Fibroblast of the conjunctiva (primary cell): ENCODE results near the gene NXN.
A peak's percentile ranks its signal among the peaks of the same experiment; 100 is the strongest.
"Not testable (repeated sequence)": the region's sequence is repeated elsewhere in the genome, so short reads cannot be mapped to it uniquely, and the experiment has no call there.

Experiments
- DNase-seq: peaks from one replicate; pipeline ENCODE4 v3.0.0-alpha.2; 2010; ENCODE audit warnings: low read depth

Gene NXN

DNA sequence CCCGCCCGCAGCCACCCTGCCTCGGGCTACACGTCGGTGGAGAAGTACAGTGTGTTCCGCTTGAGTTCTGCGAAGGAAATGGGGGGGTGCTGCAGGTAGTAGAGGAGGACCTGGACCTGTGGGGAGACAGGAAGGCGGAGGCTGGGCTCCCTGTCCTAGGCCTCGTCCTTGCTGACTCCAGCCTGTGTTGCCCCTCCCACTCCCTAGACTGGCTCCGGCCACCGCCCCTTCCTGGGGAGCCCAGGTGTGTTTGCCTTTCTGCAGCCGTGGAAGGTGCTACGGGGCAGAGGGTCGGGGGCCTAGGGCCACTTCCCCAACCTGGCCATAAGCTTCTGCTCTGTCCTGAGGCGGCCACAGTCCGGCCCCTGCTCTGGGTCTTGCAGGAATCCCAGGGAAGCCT lies 26.5 kb upstream of the NXN start:
- no peak for DNase-seq

DNA sequence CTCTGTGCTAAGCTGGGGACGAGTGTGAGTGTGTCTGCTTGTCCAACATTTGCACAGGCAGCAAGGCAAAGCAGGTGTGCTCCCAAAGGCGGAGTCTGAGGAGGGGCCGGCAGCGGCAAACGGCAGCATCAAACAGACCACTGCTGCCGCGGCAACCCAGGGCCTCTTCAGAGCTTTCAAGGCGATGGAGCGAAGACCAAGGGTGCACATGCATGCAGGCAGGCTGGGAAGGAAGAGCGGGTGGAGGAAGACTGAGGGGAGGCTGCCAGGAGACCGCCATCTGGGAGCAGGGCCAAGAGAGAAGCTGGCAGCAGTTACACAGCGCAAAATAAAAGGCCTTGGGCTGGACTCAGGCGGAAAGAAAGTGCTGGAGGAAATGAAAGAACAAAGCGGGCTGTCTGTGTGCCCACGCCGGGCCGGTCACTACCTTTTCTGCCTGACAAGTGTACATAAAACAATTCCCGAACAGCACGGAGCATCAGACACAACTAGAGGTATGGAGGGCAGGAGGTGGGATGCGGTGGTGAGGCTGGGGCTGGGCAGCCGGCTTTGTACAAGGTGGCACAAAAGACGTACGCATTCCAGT lies 25.9 kb upstream of the NXN start:
- peak; percentile 78 for DNase-seq

DNA sequence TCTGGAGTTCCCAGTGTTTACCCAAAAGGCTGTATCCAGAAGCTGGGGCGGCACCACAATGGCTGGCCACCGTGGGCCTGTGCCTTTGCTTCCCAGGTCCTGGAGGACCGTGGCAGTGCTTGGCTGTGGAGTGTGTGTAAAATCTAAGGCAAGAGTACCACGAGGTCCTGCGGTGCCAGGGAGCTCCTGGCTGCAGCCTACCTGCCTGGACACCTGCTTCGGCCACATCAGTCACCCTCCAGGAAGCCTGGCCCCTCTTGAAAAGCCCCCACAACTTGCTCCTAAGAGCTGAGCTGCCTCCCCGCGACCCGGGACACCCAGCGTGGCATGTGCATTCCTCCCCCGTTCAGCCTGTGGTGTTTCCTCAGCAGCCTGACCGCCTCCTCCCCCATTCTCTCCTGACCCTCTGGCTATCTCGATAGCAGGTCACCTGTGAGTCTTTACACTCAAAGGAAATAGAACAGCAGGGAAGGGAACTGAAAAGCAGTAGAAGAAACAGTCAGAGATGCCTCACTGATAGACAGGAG lies 25.3 kb upstream of the NXN start:
- no peak for DNase-seq

- no peak for DNase-seq
Measured at GRCh38 chr17:1003972-1004768, 24.6 kb upstream of the NXN start.

- DNase-seq = no peak
Measured at GRCh38 chr17:1003633-1003971, 24.0 kb upstream of the NXN start.

- peak; percentile 60 for DNase-seq
Measured at GRCh38 chr17:1002771-1003555, 23.4 kb upstream of the NXN start.

GRCh38 chr17:1002412-1002753 lies 22.8 kb upstream of the NXN start:
- no peak for DNase-seq

DNA sequence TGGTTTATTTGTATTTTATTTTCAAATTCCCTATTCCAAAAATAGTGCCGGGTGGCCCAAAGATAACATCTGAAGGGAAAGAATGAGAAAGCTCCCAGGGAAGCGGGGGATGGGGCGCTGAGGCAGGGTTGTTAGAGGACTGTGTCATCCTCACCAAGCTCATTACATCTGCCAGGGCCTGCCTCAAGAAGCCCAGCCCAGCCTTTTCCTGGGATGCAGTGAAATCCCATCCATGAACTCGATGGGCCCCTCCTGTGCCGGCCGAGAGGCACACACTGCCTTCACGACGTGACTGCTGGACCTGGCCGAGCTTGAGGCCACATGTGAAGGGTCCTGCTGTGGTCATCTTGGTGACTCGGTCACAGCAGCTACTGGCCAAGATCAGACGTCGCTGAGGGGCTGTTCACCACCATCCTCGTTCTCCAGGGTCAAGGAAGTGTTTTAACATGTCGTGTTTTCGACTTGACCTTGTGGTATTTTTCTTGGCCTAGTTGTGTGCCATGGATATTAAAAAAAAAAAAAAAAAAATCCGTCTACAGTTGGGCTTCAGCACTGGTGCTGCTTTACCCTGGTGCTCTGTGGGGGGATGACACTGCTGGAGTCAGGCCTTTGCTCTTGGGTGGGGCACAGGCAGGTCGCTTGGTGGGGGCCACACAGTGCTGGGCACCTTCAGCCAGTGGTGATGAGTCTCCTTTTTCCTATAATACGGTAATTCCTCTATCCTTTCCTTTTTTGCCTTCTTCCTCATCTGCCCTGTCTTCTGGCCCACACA lies 22.2 kb upstream of the NXN start:
- no peak for DNase-seq

DNA sequence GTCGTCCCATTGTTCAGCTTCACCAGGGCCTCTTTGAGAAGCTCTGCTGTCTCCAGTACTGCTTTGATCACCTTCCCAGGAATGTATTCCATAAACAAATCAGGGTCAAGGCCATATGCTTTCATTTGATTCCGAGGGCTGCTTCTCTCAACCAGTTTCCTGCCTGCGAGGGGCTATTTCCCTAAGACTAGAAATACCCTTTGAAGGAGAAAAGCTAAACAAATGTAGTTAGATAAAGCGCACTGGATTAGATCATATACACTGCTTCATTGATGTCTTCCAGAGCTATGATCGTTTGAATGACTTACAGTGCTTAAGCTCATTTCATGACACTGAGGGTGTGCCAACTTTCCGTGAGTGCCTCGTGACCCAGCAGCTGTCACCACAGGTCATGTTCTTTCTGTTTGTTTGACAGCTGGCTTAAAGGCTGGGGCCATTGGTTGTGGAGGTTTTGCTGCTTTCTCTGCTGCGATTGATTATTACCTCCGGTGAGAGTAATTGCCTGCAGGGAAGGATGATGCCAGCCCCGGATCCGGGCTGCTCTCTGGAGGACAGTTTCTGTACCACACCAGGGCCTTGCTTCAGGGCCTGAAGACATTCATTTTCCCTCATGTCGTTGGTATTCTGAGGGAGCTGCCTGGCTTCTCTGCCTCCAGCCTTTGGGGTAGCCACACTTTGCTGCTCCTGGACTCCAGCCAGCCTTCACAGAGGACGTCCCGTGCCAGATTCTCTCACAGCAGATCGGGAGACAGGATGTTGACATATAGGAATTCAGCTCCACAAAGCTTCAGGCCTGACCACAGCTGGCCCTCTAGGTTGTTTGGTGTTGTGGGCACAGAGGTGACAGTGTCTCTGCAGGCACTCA lies 21.3 kb upstream of the NXN start:
- no peak for DNase-seq

DNA sequence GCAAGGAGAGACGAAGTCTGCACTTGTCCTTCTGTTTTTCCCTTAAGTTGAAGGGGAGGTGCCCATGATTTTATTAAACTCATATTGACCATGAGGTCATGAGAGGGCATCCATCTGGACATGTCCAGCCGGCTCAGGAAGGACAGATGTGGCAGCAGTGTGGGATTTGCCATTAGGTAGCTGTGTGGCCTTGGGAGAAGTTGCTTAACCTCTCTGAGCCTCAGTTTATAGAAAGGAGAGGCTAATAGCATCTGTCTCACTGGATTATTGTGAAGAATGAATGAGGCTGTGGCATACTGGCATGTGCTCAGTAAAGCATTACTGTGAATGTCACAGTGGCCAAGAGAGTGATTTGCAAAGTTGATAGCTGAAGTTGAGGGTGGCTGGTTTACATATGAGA lies 18.5 kb upstream of the NXN start:
- no peak for DNase-seq

DNA sequence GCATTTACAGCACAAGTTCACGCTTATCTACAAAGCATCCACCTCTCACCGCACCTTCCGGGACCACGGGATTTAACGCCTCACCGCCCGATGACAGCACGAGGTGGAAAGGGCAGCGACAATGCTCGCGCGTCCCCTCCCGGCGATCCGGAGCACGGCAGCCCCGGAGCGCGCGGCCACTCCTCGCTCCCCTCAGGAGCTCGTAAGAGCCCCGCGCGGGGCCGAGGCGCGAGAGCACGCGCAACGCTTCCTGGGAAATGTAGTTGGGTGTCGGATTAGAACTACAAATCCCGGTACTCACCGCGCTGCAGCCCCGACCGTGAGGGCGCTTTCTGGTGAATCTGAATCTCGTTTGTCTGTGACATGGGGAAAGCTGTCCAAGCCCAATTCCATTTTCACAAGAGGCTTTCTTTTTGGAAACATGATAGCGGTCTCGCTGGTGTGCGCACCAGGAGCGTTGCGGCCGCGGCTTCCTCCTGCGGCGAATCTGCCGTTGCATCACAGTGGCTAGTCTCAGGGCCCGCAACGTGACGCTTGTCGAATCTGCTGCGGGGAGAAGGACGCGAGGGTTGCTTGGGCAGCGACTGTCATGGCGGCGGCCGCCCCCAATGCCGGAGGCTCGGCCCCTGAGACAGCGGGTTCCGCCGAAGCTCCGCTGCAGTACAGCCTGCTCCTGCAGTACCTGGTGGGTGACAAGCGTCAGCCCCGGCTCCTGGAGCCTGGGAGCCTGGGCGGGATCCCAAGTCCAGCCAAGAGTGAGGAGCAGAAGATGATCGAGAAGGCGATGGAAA lies 17.2 kb upstream of the NXN start, which contains the start of gene TIMM22:
Gene TIMM22, plus strand, starts transcription at position 576 of the 791 bp plus-strand sequence. Its CDS starts 14 bp downstream, at position 590.
- peak; percentile 95 for DNase-seq

- DNase-seq = not testable (repeated sequence)
Measured at GRCh38 chr17:995324-995723, 15.7 kb upstream of the NXN start.

- no peak for DNase-seq
Measured at GRCh38 chr17:992933-993332, 13.4 kb upstream of the NXN start.

GRCh38 chr17:988561-988960 lies 9.0 kb upstream of the NXN start:
- DNase-seq = no peak

DNA sequence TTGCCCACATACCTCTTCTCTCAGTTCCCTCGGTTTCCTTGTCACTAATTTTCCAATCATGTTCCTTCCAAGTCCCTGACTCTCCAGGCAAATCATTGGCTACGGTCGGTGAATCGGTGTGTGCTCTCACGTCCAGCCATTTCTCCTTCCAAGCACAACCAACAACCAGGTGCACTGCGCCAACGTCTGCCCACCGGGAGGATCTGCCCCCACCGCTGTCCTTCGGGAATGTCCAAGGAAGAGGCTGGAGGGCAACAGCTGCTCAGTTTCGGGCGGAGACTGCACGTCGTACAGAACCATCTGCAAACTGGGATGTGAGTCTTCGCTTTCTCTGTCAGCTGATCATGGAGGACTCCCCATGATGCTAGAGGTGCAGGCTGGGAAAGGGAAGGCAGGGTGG lies 8.4 kb upstream of the NXN start:
- DNase-seq = no peak

DNA sequence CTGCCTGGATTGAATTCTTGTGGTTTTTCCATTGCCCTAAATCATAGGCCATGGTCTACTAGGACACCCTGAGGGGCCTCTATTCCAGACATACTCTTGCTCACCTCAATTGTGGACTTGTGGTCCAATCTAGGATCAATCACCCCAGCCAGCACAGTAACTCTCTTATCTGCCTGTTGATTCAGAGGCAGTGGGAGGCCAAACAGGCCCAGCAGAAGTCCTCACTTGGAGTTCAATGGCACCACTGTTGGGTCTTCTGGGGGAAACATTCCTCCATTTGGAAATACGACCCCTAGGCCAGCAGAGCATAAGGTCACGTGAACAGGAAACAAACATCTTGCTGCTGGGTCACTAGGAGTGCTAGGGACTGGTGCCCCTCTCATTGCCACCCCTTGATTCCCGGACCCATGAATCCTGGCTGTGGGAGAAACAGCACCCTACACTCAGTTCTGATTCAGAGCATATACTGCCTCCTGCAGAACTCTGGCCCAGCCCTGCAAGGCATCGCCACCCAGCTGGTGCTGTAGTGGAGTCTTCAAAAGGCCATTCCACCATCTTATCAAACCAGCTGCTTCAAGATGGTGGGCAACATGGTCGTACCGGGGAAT lies 6.8 kb upstream of the NXN start:
- no peak for DNase-seq

DNA sequence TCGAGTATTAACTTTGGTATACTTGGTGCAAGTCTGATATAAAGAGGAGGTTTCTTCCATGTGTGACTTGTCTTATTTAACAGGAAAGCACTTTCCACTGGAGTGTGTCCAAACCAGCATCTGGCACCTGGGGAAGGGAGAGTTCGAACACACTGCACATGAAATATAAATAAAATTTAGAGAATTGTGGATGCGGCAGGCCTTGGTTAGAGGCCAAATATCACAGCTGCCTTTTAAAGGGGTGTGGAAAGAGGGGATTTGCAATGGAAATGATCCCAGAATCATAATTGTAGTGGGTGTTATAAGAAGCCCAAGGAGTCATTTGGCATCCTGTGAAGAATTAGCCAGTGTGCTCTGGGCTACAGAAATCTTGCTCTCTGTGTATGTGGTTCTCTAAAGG lies 4.3 kb upstream of the NXN start:
- no peak for DNase-seq

GRCh38 chr17:981292-981658 lies 1.7 kb upstream of the NXN start:
- no peak for DNase-seq

GRCh38 chr17:980406-981291 lies 1.1 kb upstream of the NXN start:
- peak; percentile 72 for DNase-seq
